Heart right ventricle (tissue), 16 donors: ENCODE measurements around the gene MRPL32. TPM values are rescaled to one million over a fixed set of nuclear protein-coding genes. Genes with fewer than 3 reads are reported as not detected.

Experiments used
- ATAC-seq, 8 donors: fragments of 200-7000 bp; cut with Tn5 transposase; one replicate each; pipeline ENCODE4 v1.9.1; 2020; ENCODE audit warnings: mild to moderate bottlenecking in 8 of 8, moderate library complexity in 8 of 8, moderate number of reproducible peaks in 1 of 8
- DNase-seq, 2 donors: peaks; one replicate each; pipeline ENCODE4 v3.0.0-alpha.2; 2020
- H3K27ac ChIP-seq, 10 donors: fragments of 200-600 bp; sonication (generic) in 2 of 10; one replicate each; pipeline versions ENCODE4 v1.5.0 to v1.8.0; 2020 to 2022; ENCODE audit warnings: mild to moderate bottlenecking in 3 of 10
- H3K27me3 ChIP-seq, 7 donors: fragments of 200-600 bp; one replicate each; pipeline ENCODE4 v1.8.0; 2021 to 2022; ENCODE audit warnings: mild to moderate bottlenecking in 2 of 7
- H3K36me3 ChIP-seq, 9 donors: fragments of 200-600 bp; sonication (generic) in 1 of 9; one replicate each; pipeline versions ENCODE4 v1.5.0 to v1.8.0; 2020 to 2022; ENCODE audit warnings: mild to moderate bottlenecking in 2 of 9
- H3K4me1 ChIP-seq, 9 donors: fragments of 200-600 bp; sonication (generic) in 1 of 9; one replicate each; pipeline versions ENCODE4 v1.5.0 to v1.8.0; 2020 to 2022; ENCODE audit warnings: mild to moderate bottlenecking in 4 of 9
- H3K4me3 ChIP-seq, 10 donors: fragments of 200-600 bp; sonication (generic) in 2 of 10; one replicate each; pipeline versions ENCODE4 v1.5.0 to v1.8.0; 2020 to 2022; ENCODE audit warnings: mild to moderate bottlenecking in 7 of 10, moderate library complexity in 2 of 10
- H3K9me3 ChIP-seq, 11 donors: fragments of 200-600 bp in 10 of 11; sonication (generic) in 2 of 11; one replicate each; pipeline versions ENCODE4 v1.5.0 to v1.8.0; 2013 to 2022; ENCODE audit warnings: mild to moderate bottlenecking in 2 of 11, control low read depth in 1 of 11, moderate library complexity in 1 of 11
- CTCF ChIP-seq, 9 donors: fragments of 200-600 bp; sonication (generic) in 2 of 9; IDR thresholded peaks; one replicate each; pipeline versions ENCODE4 v1.5.0 to v1.8.0; 2021 to 2022; ENCODE audit warnings: antibody characterized with exemption in 9 of 9, mild to moderate bottlenecking in 5 of 9, moderate library complexity in 1 of 9
- WGBS, 2 donors: extraction: QIAGEN DNeasy Blood & Tissue Kit; methylation state at CpG; one replicate each; pipeline ENCODE4 v1.1.7; 2013; ENCODE audit warnings: inconsistent platforms in 1 of 2; 5-methylcytosine and 5-hydroxymethylcytosine counted together
- intact Hi-C, 10 donors: fragments of 100-400 bp; cut with DNase I; formaldehyde crosslinking; loops; one replicate each; pipeline versions ENCODE4 v1.11.1 to v1.14.2; 2022
- polyA plus RNA-seq, 2 donors: library from polyadenylated mRNA; stranded (reverse); fragments of 200-250 nt; gene quantifications; one replicate each; pipeline ENCODE4 v1.2.3, GENCODE V29; 2013
- total RNA-seq, 10 donors: library from RNA; stranded (reverse); fragmentation: NEBNext Ultra II Directional in 3 of 10; extraction: Animal tissue kit (Norgen Biotek cat#: 25700) in 3 of 10; gene quantifications; one replicate each; pipeline versions ENCODE4 v1.2.1 to v1.2.4, GENCODE V29; 2021 to 2023
- donor health status: Arrhythmogenic right ventricular cardiomyopathy.
- donor health status: ischemic (EF 13 %, LVEDD 7.1; RV severe dilation, severe dysfunction).
- donor health status: healthy with polysubstance abuse.
- donor health status: DM: no; HTN: yes; CAD: no.
- donor health status: DM: no; HTN: no; CAD: no.
- donor health status: ischemic (EF 25% LVEDD 6.9; RV normal size, moderate dysfunction).
- donor health status: ischemic (EF 25% LVEDD 5.7; RV mildly dilated, moderate dysfunction).
- donor health status: healthy.
- donor health status: DM: yes; HTN: yes; CAD: no.
- donor health status: Ischemic cardiomyopathy.
- donor health status: ischemic (EF 35%, LVEDD 5.7; RV mildly dilated, moderate dysfunction).
- donor health status: nonischemic (EF 11% LVEDD 7.7; RV severe dilation, severe dysfunction).
- donor health status: DM: yes; HTN: yes; CAD: no.
- donor health status: PGD.
- donor health status: ischemic (EF 29% LVEDD 5.4; RV normal size, mild dysfunction).
- donor health status: nonischemic (EF 23%, LVEDD 6.1; RV moderate dilation, normal function).

MRPL32 gene
- total and polyA plus RNA-seq, 12 donors: 45.7 to 99.2 (median 59.1) TPM

DNA sequence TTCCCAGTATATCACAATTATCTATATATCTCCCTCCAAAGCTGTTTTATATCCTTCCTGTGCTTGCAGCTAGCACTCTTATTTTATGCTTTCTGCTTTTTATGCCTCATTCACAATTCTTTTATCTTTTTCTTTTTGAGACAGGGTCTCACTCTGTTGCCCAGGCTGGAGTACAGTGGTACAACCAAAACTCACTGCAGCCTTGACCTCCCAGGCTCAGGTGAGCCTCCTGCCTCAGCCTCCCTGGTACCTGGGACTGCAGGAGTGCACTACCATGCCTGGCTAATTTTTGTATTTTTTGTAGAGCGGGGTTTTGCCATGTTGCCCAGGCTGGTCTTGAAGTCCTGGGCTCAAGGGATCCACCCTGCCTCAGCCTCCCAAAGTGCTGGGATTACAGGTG, 26.0 kb upstream of the MRPL32 start:
- ATAC-seq: no peak

GRCh38 chr7:42907316-42907715, 24.9 kb upstream of the MRPL32 start:
- Histone ChIP-seq H3K9me3 (no peaks in the 10 kb centered on the region), H3K4me3 (no peak overlapping the region), H3K36me3 (peaks cover 0 to 7% (median 0%) of the 10 kb centered on the region in 9 donors), H3K27ac (no peak overlapping the region), H3K4me1 (peaks cover 0 to 35% (median 13%) of the 10 kb centered on the region in 9 donors), H3K27me3 (no peaks in the 10 kb centered on the region)
- no peak for TF ChIP-seq CTCF (IDR thresholded peaks at IDR 0.05)
- no peak for DNase-seq
- intact Hi-C loops: no loop called here
- no peak for ATAC-seq

More for the DNA sequence above, 26.0 kb upstream of the MRPL32 start:
- no peaks in the 10 kb centered on the region for H3K27me3 ChIP-seq
- no peak for TF ChIP-seq CTCF (IDR thresholded peaks at IDR 0.05)
- intact Hi-C loops: no loop called here
- peaks cover 0 to 31% (median 12%) of the 10 kb centered on the region in 9 donors for H3K4me1 ChIP-seq
- no peak for DNase-seq
- H3K36me3 ChIP-seq: peaks cover 0 to 7% (median 0%) of the 10 kb centered on the region in 9 donors
- H3K4me3 ChIP-seq: no peak overlapping the region
- H3K27ac ChIP-seq: no peak overlapping the region
- no peaks in the 10 kb centered on the region for H3K9me3 ChIP-seq
- WGBS, 2 donors: 100% methylated on average over 1 of the region's 1 CpG

- no peak overlapping the region for H3K27ac ChIP-seq
- intact Hi-C loops: no loop called here
- peaks cover 0 to 52% (median 18%) of the 10 kb centered on the region in 9 donors for H3K4me1 ChIP-seq
- peaks cover 0 to 9% (median under 1%) of the 10 kb centered on the region in 9 donors for H3K36me3 ChIP-seq
- H3K4me3 ChIP-seq: peak overlapping the region in 2 of 10 donors; percentile 67 to 75
- DNase-seq: no peak
- ATAC-seq: no peak
- TF ChIP-seq CTCF (IDR thresholded peaks at IDR 0.05): no peak
- WGBS, 2 donors: 94% methylated on average over 2 of the region's 2 CpGs
- no peaks in the 10 kb centered on the region for H3K27me3 ChIP-seq
- no peaks in the 10 kb centered on the region for H3K9me3 ChIP-seq
Measured at GRCh38 chr7:42910306-42910705, 21.9 kb upstream of the MRPL32 start.

GRCh38 chr7:42911454-42912447, 20.4 kb upstream of the MRPL32 start, which contains the start of gene C7orf25:
C7orf25 (minus strand) TSS chr7:42912070; CDS start chr7:42910900, 1,170 bp downstream.
- H3K4me3 ChIP-seq: peak within 1 kb of the TSS; percentile 57 to 84 (median 75)
- intact Hi-C loops: loop anchor here in 2 of 10 donors (2.0 kb wide), 2 partner anchors 19 to 21 kb away; partner anchors contain the start of genes MRPL32 (in 1 of the 2) and PSMA2 (in 1 of the 2)
- 0 to 1% methylated on average over 71 to 95 of the region's 95 CpGs for WGBS, 2 donors

More at GRCh38 chr7:42911454-42912447, 20.4 kb upstream of the MRPL32 start, which contains the start of gene C7orf25:
- peak; percentile 97 to 100 (median 98) for ATAC-seq
- H3K4me1 ChIP-seq: peaks cover 0 to 59% (median 18%) of the 10 kb centered on the region in 9 donors
- TF ChIP-seq CTCF (IDR thresholded peaks at IDR 0.05): peak in 1 of 9 donors; percentile 11
- DNase-seq: peak; percentile 95 to 97
- H3K9me3 ChIP-seq: no peaks in the 10 kb centered on the region
- H3K27ac ChIP-seq: peak within 1 kb of the TSS; percentile 23 to 90 (median 80)
- peaks cover 0 to 23% (median 15%) of the 10 kb centered on the region in 9 donors for H3K36me3 ChIP-seq
- H3K27me3 ChIP-seq: no peaks in the 10 kb centered on the region
